GM12872 (cell line): ENCODE data around the gene CYB561D1.

Experiments
- CTCF ChIP-seq: IDR thresholded peaks from 3 replicates; pipeline ENCODE4 v1.5.1; 2011; ENCODE audit warnings: low read depth, mild to moderate bottlenecking, low read length, moderate library complexity; ENCODE audit not compliant: insufficient read depth

CYB561D1 gene

GRCh38 chr1:109508001-109508872, 14.3 kb downstream of the CYB561D1 start:
- no peak for TF ChIP-seq CTCF

- TF ChIP-seq CTCF, result no peak
These were observed 14.9 kb downstream of the CYB561D1 start for GRCh38 chr1:109508873-109509175.

- no peak for TF ChIP-seq CTCF
These were observed 15.6 kb downstream of the CYB561D1 start, which contains the start of gene AMIGO1 for GRCh38 chr1:109509176-109510134. Gene AMIGO1 (minus strand): TSS chr1:109509727. CDS start chr1:109508912, 815 bp downstream.

- no peak for TF ChIP-seq CTCF
These were observed 19.3 kb downstream of the CYB561D1 start for GRCh38 chr1:109513110-109513710.

GRCh38 chr1:109514846-109515245, 21.0 kb downstream of the CYB561D1 start:
- TF ChIP-seq CTCF, result no peak

GRCh38 chr1:109516872-109517271, 23.0 kb downstream of the CYB561D1 start:
- no peak for TF ChIP-seq CTCF

- no peak for TF ChIP-seq CTCF
These were observed 23.4 kb downstream of the CYB561D1 start for GRCh38 chr1:109517337-109517736.
